NCI-H748 (cell line): Measurements from ENCODE around the gene DKKL1.
A peak's percentile ranks its signal among the peaks of the same experiment; 100 is the strongest.

Experiments used
- DNase-seq: peaks from one replicate; lab custom pipeline; 2025; ENCODE audit not compliant: unreplicated experiment; lab: John Stamatoyannopoulos, UW

DKKL1 gene

GRCh38 chr19:49418511-49418910, 54.8 kb downstream of the DKKL1 start:
- no peak for DNase-seq

- no peak for DNase-seq
Observed at GRCh38 chr19:49419173-49419572, 55.5 kb downstream of the DKKL1 start.

DNA sequence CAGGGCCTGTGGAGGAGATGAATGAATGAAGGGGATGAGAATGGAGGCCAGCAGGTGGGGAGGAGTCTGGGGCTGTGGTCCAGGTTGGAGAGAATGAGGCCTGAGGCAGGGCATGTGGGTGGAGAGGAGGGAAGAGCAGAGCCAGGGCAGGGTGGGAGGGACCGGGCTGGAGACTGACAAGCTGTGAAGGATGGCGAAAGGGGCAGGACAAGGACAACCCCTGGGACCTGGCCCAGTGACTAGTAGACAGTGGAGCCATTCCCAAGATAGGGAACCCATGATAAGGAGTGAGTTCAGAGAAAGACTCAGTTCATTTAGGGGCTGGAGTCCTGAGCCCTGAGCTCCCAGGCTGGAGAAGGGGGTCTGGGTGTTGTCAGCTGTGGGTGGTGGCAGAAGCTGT, 56.5 kb downstream of the DKKL1 start:
- no peak for DNase-seq

DNA sequence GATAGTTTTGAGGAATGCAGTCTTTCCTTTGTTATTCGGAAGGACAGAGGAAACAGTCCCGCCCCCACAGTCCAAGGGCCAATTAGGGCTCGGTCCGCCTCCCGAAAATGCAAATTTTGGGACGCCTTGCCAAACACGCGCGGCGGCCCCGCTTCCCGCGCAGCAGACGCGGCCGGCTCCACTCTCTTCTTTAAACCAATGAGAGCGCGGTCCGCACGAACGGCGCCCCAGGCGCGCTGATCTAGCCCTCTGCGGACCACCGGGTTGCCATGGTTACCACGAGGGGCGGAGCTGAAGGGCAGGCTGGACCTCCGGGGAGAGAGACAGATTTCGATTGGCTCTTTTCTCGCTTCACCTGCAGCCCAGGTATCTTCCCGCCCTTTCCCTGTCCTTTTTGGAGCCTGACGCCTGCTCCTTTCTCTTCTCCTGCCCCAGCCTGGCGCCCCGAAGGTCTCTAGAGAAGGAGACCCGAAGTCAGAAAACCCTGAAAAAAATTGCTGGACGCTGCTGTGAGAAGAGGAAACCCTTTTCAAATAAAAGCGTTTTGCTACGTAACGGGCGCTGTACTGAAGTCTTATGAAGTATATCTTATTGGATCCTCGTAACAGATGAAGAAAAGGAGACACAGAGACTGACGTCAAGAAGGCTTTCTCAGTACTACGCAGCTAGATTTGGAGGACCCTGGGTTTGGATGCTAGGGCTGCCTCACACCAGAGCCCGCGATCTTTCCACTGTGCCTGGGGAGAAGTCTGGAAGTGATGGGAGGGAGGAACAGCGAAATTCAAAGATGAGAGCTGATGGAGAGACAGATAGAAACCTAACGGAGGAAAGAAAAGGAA, 57.6 kb downstream of the DKKL1 start:
- peak; percentile 100 for DNase-seq

- no peak for DNase-seq
Observed at GRCh38 chr19:49421878-49422202, 58.2 kb downstream of the DKKL1 start.

GRCh38 chr19:49422407-49423070, 58.9 kb downstream of the DKKL1 start:
- peak; percentile 64 for DNase-seq

- no peak for DNase-seq
Observed at GRCh38 chr19:49423071-49423984, 59.7 kb downstream of the DKKL1 start, which contains the start of gene PTH2. Gene PTH2, minus strand, starts transcription at chr19:49423441. Its CDS starts 102 bp downstream, at chr19:49423339.

GRCh38 chr19:49423985-49424303, 60.3 kb downstream of the DKKL1 start:
- no peak for DNase-seq
